ENCODE data around the gene PITPNM1. TPM values are rescaled to one million over a fixed set of nuclear protein-coding genes. Genes with fewer than 3 reads are reported as not detected.

Gene PITPNM1
- 2.8 and 3.1 TPM in 2 replicates for total RNA-seq

DNA sequence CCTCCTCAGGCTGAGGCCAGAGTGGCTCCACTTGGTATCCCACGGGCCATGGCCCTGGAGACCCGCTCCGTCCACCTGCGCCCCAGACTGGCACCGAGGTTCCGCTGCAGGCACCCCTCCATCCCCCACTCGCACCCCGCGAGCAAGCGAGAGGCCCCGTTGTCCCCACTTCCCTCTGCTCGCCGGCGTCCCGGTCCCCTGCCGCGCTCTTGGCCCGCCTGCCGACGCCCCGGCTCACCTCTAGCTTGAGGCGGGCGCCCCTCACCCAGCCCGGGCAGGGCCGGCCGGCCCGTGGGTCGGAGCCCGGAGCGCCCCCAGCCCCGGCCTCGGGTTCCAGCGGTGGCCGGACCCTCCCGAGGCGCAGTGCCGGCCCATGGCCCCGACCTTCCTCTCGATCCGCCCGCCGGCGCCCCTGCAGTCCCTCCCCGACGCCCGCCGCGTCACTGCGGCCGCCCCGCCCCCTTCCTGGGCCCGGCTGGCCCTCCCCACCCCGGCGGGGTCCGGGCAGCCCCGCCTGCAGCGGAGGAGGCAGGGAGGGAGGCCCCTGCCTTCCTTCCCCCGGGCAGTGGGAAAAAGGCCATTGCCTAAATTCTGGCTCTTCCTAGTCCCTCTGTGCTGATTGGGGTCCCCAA is at the start of gene PITPNM1:
TSS of gene PITPNM1 (minus strand) at position 414 of the 632 bp plus-strand sequence. CDS start 1,183 bp downstream, outside the sequence.

GRCh38 chr11:67522844-67523555 is 17.8 kb upstream of the PITPNM1 start, which contains the start of gene CABP2:
Gene CABP2 (minus strand): TSS chr11:67523446. CDS start chr11:67523326, 120 bp downstream.

GRCh38 chr11:67507864-67508485 is 2.8 kb upstream of the PITPNM1 start, which contains the start of gene CDK2AP2:
Gene CDK2AP2 (minus strand): TSS chr11:67508162. CDS start chr11:67508082, 80 bp downstream.

GRCh38 chr11:67482827-67483798 is 22.1 kb downstream of the PITPNM1 start, which contains the start of gene AIP:
Gene AIP (plus strand): TSS chr11:67483026. CDS start chr11:67483159, 133 bp downstream.

GRCh38 chr11:67468759-67469507 is 36.2 kb downstream of the PITPNM1 start, which contains the start of gene TMEM134:
Gene TMEM134 (minus strand): TSS chr11:67469251. CDS start chr11:67469192, 59 bp downstream.

DNA sequence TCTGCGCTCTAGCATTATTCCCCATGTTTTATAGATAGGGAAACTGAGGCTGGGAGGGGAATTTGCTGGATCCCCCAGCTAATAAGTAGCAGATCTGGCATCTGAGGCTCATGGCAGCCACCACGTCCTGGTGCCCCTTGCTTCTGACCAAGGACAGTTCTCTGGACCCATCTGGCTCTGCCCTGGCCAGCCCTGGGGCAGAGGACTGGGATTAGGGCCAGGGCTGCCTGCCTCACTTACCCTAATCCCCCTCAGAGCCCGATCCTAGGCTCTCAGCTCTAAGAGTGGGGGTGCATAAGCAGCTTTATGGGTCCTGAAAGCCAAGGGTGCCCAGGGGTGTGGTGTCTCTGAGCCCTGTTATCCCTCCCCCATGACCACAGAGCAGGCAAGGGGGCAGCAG is 50.1 kb downstream of the PITPNM1 start, which contains the start of gene CABP4:
TSS of gene CABP4 (plus strand) at position 301 of the 400 bp plus-strand sequence. CDS start at position 371, 70 bp downstream.

DNA sequence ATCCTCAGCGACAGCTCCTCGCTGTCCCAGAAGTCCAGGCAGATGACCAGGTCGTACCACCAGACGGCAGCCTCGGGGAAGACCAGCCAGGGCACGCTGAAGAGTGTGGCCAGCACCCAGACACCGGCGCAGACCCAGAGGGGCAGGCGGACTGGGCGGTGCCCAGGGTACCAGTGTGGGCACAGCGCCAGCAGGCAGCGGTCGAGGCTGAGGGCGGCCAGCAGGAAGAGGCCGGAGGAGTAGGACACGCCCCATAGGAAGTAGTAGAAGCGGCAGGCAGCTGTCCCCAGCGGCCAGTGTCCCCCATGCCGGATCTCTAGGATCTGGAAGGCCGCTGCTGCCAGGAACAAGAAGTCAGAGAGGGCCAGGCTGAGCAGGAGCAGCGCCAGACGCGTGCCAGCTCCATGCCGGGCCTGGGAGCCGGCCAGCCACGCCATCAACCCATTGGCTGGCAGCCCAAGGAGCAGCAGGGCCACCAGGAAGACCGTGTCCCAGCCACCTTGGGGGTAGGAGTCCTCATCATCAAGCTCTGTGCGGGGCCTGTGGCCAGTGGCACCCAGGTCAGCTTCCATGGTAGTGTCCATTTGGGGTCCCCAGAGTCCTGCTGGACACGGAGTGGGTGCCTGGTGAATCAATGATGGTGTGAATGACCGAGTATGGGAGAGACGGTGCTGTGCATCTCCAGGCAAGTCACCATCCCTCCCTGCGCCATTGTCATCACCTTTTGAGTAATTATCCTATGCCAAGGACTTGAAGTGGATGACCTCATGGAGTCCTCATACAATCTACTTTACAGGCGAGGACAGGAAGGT is 52.8 kb downstream of the PITPNM1 start, which contains the start of gene GPR152:
TSS of gene GPR152 (minus strand) at position 589 of the 812 bp plus-strand sequence. CDS start at position 584, 5 bp downstream.

Other genes starting within 250 kb of the PITPNM1 start
- gene GRK2, start 238.9 kb downstream of the PITPNM1 start, total RNA-seq = 22.9 and 26.1 TPM in 2 replicates
- 18.6 and 25.5 TPM in 2 replicates for gene ANKRD13D, start 216.1 kb downstream of the PITPNM1 start, total RNA-seq
- 7.8 and 10.2 TPM in 2 replicates for gene SSH3, start 201.8 kb downstream of the PITPNM1 start, total RNA-seq
- 22.0 and 30.9 TPM in 2 replicates for gene POLD4, start 151.8 kb downstream of the PITPNM1 start, total RNA-seq
- gene CLCF1, start 131.8 kb downstream of the PITPNM1 start, total RNA-seq = 2.0 and 2.4 TPM in 2 replicates
- gene RAD9A, start 113.4 kb downstream of the PITPNM1 start, total RNA-seq = 4.3 and 4.8 TPM in 2 replicates
- gene PPP1CA, start 103.5 kb downstream of the PITPNM1 start, total RNA-seq = 233 and 254 TPM in 2 replicates
- gene TBC1D10C, start 101.3 kb downstream of the PITPNM1 start, total RNA-seq = 0.09 and 0.22 TPM in 2 replicates
- gene CARNS1, start 89.7 kb downstream of the PITPNM1 start, total RNA-seq = 0.09 and 0.22 TPM in 2 replicates
- gene RPS6KB2, start 76.9 kb downstream of the PITPNM1 start, total RNA-seq = 25.0 and 26.3 TPM in 2 replicates
- 0.11 and 0.43 TPM in 2 replicates for gene PTPRCAP, start 67.7 kb downstream of the PITPNM1 start, total RNA-seq
- 122 and 145 TPM in 2 replicates for gene CORO1B, start 61.9 kb downstream of the PITPNM1 start, total RNA-seq
- gene GPR152, start 52.6 kb downstream of the PITPNM1 start, total RNA-seq = not detected in 2 replicates
- gene CABP4, start 50.0 kb downstream of the PITPNM1 start, total RNA-seq = 1.5 and 2.0 TPM in 2 replicates
- 21.1 and 21.8 TPM in 2 replicates for gene TMEM134, start 36.1 kb downstream of the PITPNM1 start, total RNA-seq
- 101 TPM in 2 replicates for gene AIP, start 22.3 kb downstream of the PITPNM1 start, total RNA-seq
- gene CDK2AP2, start 2.8 kb upstream of the PITPNM1 start, total RNA-seq = 10.3 and 23.1 TPM in 2 replicates
- gene CABP2, start 18.1 kb upstream of the PITPNM1 start, total RNA-seq = not detected in 2 replicates
- 473 and 682 TPM in 2 replicates for gene GSTP1, start 78.4 kb upstream of the PITPNM1 start, total RNA-seq
- 121 and 130 TPM in 2 replicates for gene NDUFV1, start 101.6 kb upstream of the PITPNM1 start, total RNA-seq
- gene NUDT8, start 124.6 kb upstream of the PITPNM1 start, total RNA-seq = 3.6 and 5.4 TPM in 2 replicates
- gene TBX10, start 134.4 kb upstream of the PITPNM1 start, total RNA-seq = not detected in 2 replicates
- not detected in 2 replicates for gene ACY3, start 145.4 kb upstream of the PITPNM1 start, total RNA-seq
- not detected in 2 replicates for gene ALDH3B2, start 169.3 kb upstream of the PITPNM1 start, total RNA-seq

All from dermis lymphatic vessel endothelial cell (primary cell).